ENCODE measurements around the gene PIK3R5.

GRCh38 chr17:8896087-8896486, 69.4 kb downstream of the PIK3R5 start:
- no peak for TF ChIP-seq CTCF (IDR thresholded peaks at IDR 0.05)
- no peak for TF ChIP-seq EZH2phosphoT487 (IDR thresholded peaks at IDR 0.05)
